Measurements from ENCODE around the gene ANOS1.

- TF ChIP-seq ZNF274 (IDR thresholded peaks at IDR 0.05; ENCODE audit: low read depth, low read length) (no peak), SUZ12 (IDR thresholded peaks at IDR 0.05; ENCODE audit: extremely low read depth, insufficient read depth, insufficient read length) (no peak), YY1 (IDR thresholded peaks at IDR 0.05; ENCODE audit: insufficient read depth, insufficient read length) (no peak)
These were observed 58.7 kb downstream of the ANOS1 start for GRCh38 chrX:8673201-8673600.
